HepG2 (cell line): ENCODE results near the gene BRD2. TPM values are rescaled to one million over a fixed set of nuclear protein-coding genes. Genes with fewer than 3 reads are reported as not detected.

ENCODE experiments used
- ATAC-seq: fragments of 200-7000 bp; cut with Tn5 transposase; 3 replicates; pipeline ENCODE4 v1.9.1; 2020; ENCODE audit warnings: mild to moderate bottlenecking, moderate library complexity
- BruUV-seq: library from RNA; stranded (reverse); fragments of 400-500 nt; replicated peaks from 2 replicates; lab custom pipeline; 2021; lab: Mats Ljungman, UMichigan
- CTCF ChIA-PET: fragments of 300-600 bp; formaldehyde crosslinking; extraction: SDS; loops from one replicate; lab custom pipeline; 2021; ENCODE audit warnings: low total read pairs, inconsistent platforms, low intra/inter-chr PET ratio; lab: Yijun Ruan, JAX
- POLR2A ChIA-PET: fragments of 350-600 bp; sonication (Branson Sonifier 250); formaldehyde crosslinking; loops from one replicate; lab custom pipeline; 2020; ENCODE audit warnings: antibody characterized with exemption, inconsistent platforms; lab: Yijun Ruan, JAX
- DNase-seq: peaks from one replicate; pipeline ENCODE4 v3.0.0-alpha.2; 2015; ENCODE audit warnings: low spot score
- FAIRE-seq: peaks from 3 replicates; lab custom pipeline; 2011; peaks lifted over from hg19 to GRCh38; lab: Jason Lieb, UNC
- H2AFZ ChIP-seq: one replicate; pipeline ENCODE4 v1.6.1; 2011; ENCODE audit warnings: low read length, inconsistent platforms
- H3K27ac ChIP-seq: fragments of 300-600 bp; 3 replicates; pipeline ENCODE4 v1.8.0; 2011; ENCODE audit warnings: mixed run types, mild to moderate bottlenecking, mixed read lengths, low read length, inconsistent platforms; ENCODE audit not compliant: insufficient read depth; ENCODE audit errors: extremely low read length
- H3K27me3 ChIP-seq, 2 experiments: fragments of 200-600 bp in 1 of 2; 2 replicates in 1 of 2; 3 replicates in 1 of 2; pipeline versions ENCODE4 v1.6.0 to v1.8.0; 2011; ENCODE audit warnings: low read length in 2 of 2, mild to moderate bottlenecking in 2 of 2, moderate library complexity in 2 of 2, inconsistent platforms in 1 of 2; ENCODE audit not compliant: insufficient read depth in 2 of 2, control insufficient read depth in 1 of 2
- H3K36me3 ChIP-seq, 2 experiments: fragments of 200-600 bp in 1 of 2; replicated peaks in 1 of 2; 2 replicates in 1 of 2; 3 replicates in 1 of 2; pipeline versions ENCODE4 v1.5.1 to v1.8.0; 2011; ENCODE audit warnings: low read length in 2 of 2, inconsistent platforms in 1 of 2; ENCODE audit not compliant: insufficient read depth in 2 of 2, control insufficient read depth in 1 of 2
- H3K4me1 ChIP-seq: 2 replicates; pipeline ENCODE4 v1.5.1; 2012; ENCODE audit warnings: low read length, inconsistent platforms; ENCODE audit not compliant: insufficient read depth
- H3K4me2 ChIP-seq: 2 replicates; pipeline ENCODE4 v1.6.0; 2011; ENCODE audit warnings: low read depth, low read length, inconsistent platforms
- H3K4me3 ChIP-seq, 3 experiments: fragments of 200-600 bp in 1 of 3; sonication (generic), shearing (Covaris generic) in 1 of 3; replicated peaks in 1 of 3; 2 replicates each; pipeline ENCODE4 v1.5.1; 2011 to 2016; ENCODE audit warnings: low read length in 3 of 3, inconsistent platforms in 2 of 3, low read depth in 2 of 3, mild to moderate bottlenecking in 2 of 3, control low read depth in 1 of 3, mixed read lengths in 1 of 3; ENCODE audit not compliant: insufficient read depth in 1 of 3
- H3K79me2 ChIP-seq: one replicate; pipeline ENCODE4 v1.6.1; 2011; ENCODE audit warnings: low read length, inconsistent platforms; ENCODE audit not compliant: insufficient read depth
- H3K9ac ChIP-seq: 2 replicates; pipeline ENCODE4 v1.6.0; 2011; ENCODE audit warnings: mild to moderate bottlenecking, low read depth, low read length, inconsistent platforms; ENCODE audit not compliant: insufficient read depth
- H3K9me3 ChIP-seq: 2 replicates; pipeline ENCODE4 v1.5.1; 2012; ENCODE audit warnings: mild to moderate bottlenecking, low read length
- H4K20me1 ChIP-seq: 2 replicates; pipeline ENCODE4 v1.6.0; 2011; ENCODE audit warnings: inconsistent platforms, mild to moderate bottlenecking, low read length, moderate library complexity; ENCODE audit not compliant: insufficient read depth
- ELF4 ChIP-seq: sonication (generic); formaldehyde crosslinking; IDR thresholded peaks from 2 replicates; pipeline ENCODE4 v1.5.0; 2020; ENCODE audit warnings: missing genetic modification reagents, mild to moderate bottlenecking, moderate library complexity, borderline replicate concordance
- HCFC1 ChIP-seq: fragments of 150-350 bp; IDR thresholded peaks from 2 replicates; pipeline ENCODE4 v1.6.1; 2014; ENCODE audit warnings: low read depth, low read length
- RARG ChIP-seq: sonication (generic); formaldehyde crosslinking; IDR thresholded peaks from 2 replicates; pipeline ENCODE4 v1.4.0; 2020; ENCODE audit warnings: low read depth, mild to moderate bottlenecking, missing genetic modification reagents
- ZNF234 ChIP-seq: sonication (generic); formaldehyde crosslinking; conservative IDR thresholded peaks from 2 replicates; pipeline ENCODE4 v1.5.1; 2020; ENCODE audit warnings: mild to moderate bottlenecking, missing genetic modification reagents
- ZNF674 ChIP-seq: sonication (generic); formaldehyde crosslinking; IDR thresholded peaks from 2 replicates; pipeline ENCODE4 v1.5.0; 2020; ENCODE audit warnings: low read depth, mild to moderate bottlenecking, missing genetic modification reagents
- ZNF704 ChIP-seq: sonication (generic); formaldehyde crosslinking; IDR thresholded peaks from 2 replicates; pipeline ENCODE4 v1.8.1; 2023; ENCODE audit warnings: mild to moderate bottlenecking, inconsistent platforms, moderate library complexity, missing genetic modification reagents, borderline replicate concordance
- WGBS: methylation state at CpG from one replicate; pipeline ENCODE4 v1.1.6; 2017; ENCODE audit warnings: low lambda C conversion rate; 5-methylcytosine and 5-hydroxymethylcytosine counted together
- in situ Hi-C: cut with HindIII; loops from 2 replicates; pipeline ENCODE4 v1.10.0; 2017; ENCODE audit warnings: low pct_unique_long_range_greater_than_20kb; ENCODE audit not compliant: extremely low pct_ligation_motif_present
- intact Hi-C: fragments of 100-400 bp; cut with micrococcal nuclease; formaldehyde crosslinking; loops from one replicate; pipeline ENCODE4 v1.10.0; 2022; ENCODE audit not compliant: unreplicated experiment
- polyA plus RNA-seq, 8 experiments: library from polyadenylated mRNA; depleted of rRNA in 3 of 8; stranded (reverse) in 7 of 8; unstranded in 1 of 8; fragments of >200 nt; fragmentation: Illumina TruSeq in 4 of 8; extraction: Trizol in 4 of 8; gene quantifications; 2 replicates each; pipeline versions ENCODE4 v1.2.1 to v1.2.3, GENCODE V29; 2011 to 2016; ENCODE audit warnings: low read depth in 4 of 8, missing spikeins in 1 of 8, mixed read lengths in 1 of 8; ENCODE audit not compliant: insufficient read depth in 1 of 8
- total RNA-seq, 5 experiments: library from RNA; depleted of rRNA; stranded (reverse); fragments of >200 nt; fragmentation: Illumina TruSeq; extraction: Trizol; gene quantifications; 2 replicates each; pipeline ENCODE4 v1.2.3, GENCODE V29; 2016; ENCODE audit warnings: low read depth in 1 of 5

The BRD2 gene
- total and polyA plus RNA-seq, 2 of the 13 experiments (the other 11 are each of a cell fraction or from before 2014, with no cell fraction given), result 143 to 202 TPM

DNA sequence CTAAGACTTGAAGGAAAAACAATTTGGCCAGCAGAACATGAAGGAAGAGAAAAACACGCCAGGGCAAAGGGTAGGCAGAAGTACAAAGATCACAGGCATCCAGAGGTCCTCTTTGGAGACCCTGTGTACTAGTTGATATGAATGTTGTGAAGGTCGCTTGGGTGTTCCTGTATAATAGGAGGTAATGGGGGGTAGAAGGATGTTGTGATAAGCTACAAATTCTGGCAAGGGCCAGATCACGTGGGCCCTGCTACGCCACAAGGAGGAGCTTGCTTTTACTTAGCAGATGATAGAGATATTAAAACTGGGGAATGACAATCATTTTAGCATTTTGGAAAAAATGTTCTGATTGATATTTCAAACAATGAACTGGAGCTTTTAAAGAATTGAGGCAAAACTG lies 14.6 kb upstream of the BRD2 start (continued):
- no peak for TF ChIP-seq ZNF704 (CRISPR knock-in tag)
- no peak for TF ChIP-seq ELF4
- TF ChIP-seq HCFC1, result no peak

GRCh38 chr6:32954267-32954666 lies 14.1 kb upstream of the BRD2 start:
- CTCF ChIA-PET, result no interaction called here
- in situ Hi-C loops (loop anchor here (25.0 kb wide), 1 partner anchor 1042 kb away; the partner anchor contains the start of gene ZBTB12), intact Hi-C loops (no loop called here)
- Histone ChIP-seq H3K27me3 (peaks cover 1 to 8% of the 10 kb centered on the region in 2 experiments; a peak in 2 of 5 replicates), H2AFZ (no peak overlapping the region), H3K4me3 (no peak overlapping the region), H3K79me2 (no peaks in the 10 kb centered on the region), H3K9ac (no peak overlapping the region), H3K9me3 (no peaks in the 10 kb centered on the region), H3K4me1 (peaks cover 12% of the 10 kb centered on the region), H3K4me2 (no peak overlapping the region)
- no peak for ATAC-seq
- DNase-seq, result no peak
- WGBS, result 63% methylated on average over 4 of the region's 4 CpGs
- no peak for FAIRE-seq
- TF ChIP-seq ZNF674 (CRISPR knock-in tag), result no peak
- no peak for TF ChIP-seq ZNF234
- TF ChIP-seq RARG (CRISPR knock-in tag), result no peak
- TF ChIP-seq, all 625 proteins: peak for 0
- POLR2A ChIA-PET, result interaction anchor here (1.0 to 8.9 kb wide), 4 partner anchors 12 to 116 kb away, joined by 3 to 202 read pairs (median 9); partner anchors contain the start of genes BRD2 and TAP2
- H3K36me3 ChIP-seq, result no peaks in the 10 kb centered on the region
- BruUV-seq, result no TSS peak
- no peaks in the 10 kb centered on the region for H4K20me1 ChIP-seq
- H3K27ac ChIP-seq, result no peak overlapping the region
